Endothelial cell of umbilical vein (primary cell): ENCODE data around the gene PNPLA7. TPM values are rescaled to one million over a fixed set of nuclear protein-coding genes. Genes with fewer than 3 reads are reported as not detected.
A peak's percentile ranks its signal among the peaks of the same experiment; 100 is the strongest.
"Not testable (repeated sequence)": the region's sequence is repeated elsewhere in the genome, so short reads cannot be mapped to it uniquely, and the experiment has no call there.

Experiments
- BruUV-seq: library from RNA; stranded (reverse); fragments of 400-500 nt; replicated peaks from 2 replicates; lab custom pipeline; 2021; lab: Mats Ljungman, UMichigan
- CTCF ChIA-PET: fragments of 300-600, 350-600 bp; sonication (Branson Sonifier 250); formaldehyde crosslinking; loops from one replicate; lab custom pipeline; 2021; ENCODE audit warnings: antibody characterized with exemption, inconsistent platforms; lab: Charles Lee
- POLR2A ChIA-PET: fragments of 300-600, 350-600 bp; sonication (Branson Sonifier 250); formaldehyde crosslinking; loops from one replicate; lab custom pipeline; 2021; ENCODE audit warnings: antibody characterized with exemption, inconsistent platforms; lab: Charles Lee
- DNase-seq: peaks from one replicate; pipeline ENCODE4 v3.0.0-alpha.2; 2011; ENCODE audit warnings: low read depth, low spot score
- FAIRE-seq: peaks from 2 replicates; lab custom pipeline; 2011; peaks lifted over from hg19 to GRCh38; lab: Jason Lieb, UNC
- H2AFZ ChIP-seq: 2 replicates; pipeline ENCODE4 v1.6.0; 2012; ENCODE audit warnings: low read depth, low read length, control low read depth, inconsistent platforms
- H3K27ac ChIP-seq: 2 replicates; pipeline ENCODE4 v1.5.1; 2011; ENCODE audit warnings: low read depth, mild to moderate bottlenecking, control low read depth, low read length, moderate library complexity; ENCODE audit not compliant: insufficient read depth
- H3K27me3 ChIP-seq, 2 experiments: 2 replicates each; pipeline versions ENCODE4 v1.6.0 to v1.6.1; 2011; ENCODE audit warnings: low read length in 2 of 2, mixed read lengths in 1 of 2; ENCODE audit not compliant: control insufficient read depth in 2 of 2, insufficient read depth in 2 of 2
- H3K36me3 ChIP-seq, 2 experiments: 2 replicates in 1 of 2; 3 replicates in 1 of 2; pipeline ENCODE4 v1.5.1; 2011; ENCODE audit warnings: low read length in 2 of 2, mild to moderate bottlenecking in 1 of 2, moderate library complexity in 1 of 2; ENCODE audit not compliant: control insufficient read depth in 2 of 2, insufficient read depth in 2 of 2; ENCODE audit errors: extremely low read depth in 1 of 2
- H3K4me1 ChIP-seq: 3 replicates; pipeline ENCODE4 v1.5.1; 2011; ENCODE audit warnings: mild to moderate bottlenecking, low read length; ENCODE audit not compliant: control insufficient read depth, insufficient read depth; ENCODE audit errors: extremely low read depth
- H3K4me2 ChIP-seq: 2 replicates; pipeline ENCODE4 v1.6.1; 2011; ENCODE audit warnings: low read length, control low read depth, mixed read lengths; ENCODE audit not compliant: insufficient read depth
- H3K4me3 ChIP-seq, 3 experiments: fragments of 200-600 bp in 1 of 3; sonication (generic), shearing (Covaris generic) in 1 of 3; replicated peaks in 1 of 3; 2 replicates each; pipeline ENCODE4 v1.5.1; 2011 to 2016; ENCODE audit warnings: control low read depth in 3 of 3, low read length in 3 of 3, mild to moderate bottlenecking in 2 of 3, inconsistent platforms in 1 of 3, low read depth in 1 of 3, moderate library complexity in 1 of 3; ENCODE audit not compliant: insufficient read depth in 1 of 3
- H3K79me2 ChIP-seq: 2 replicates; pipeline ENCODE4 v1.6.0; 2012; ENCODE audit warnings: low read length, inconsistent platforms; ENCODE audit not compliant: control insufficient read depth, insufficient read depth
- H3K9ac ChIP-seq: replicated peaks from 2 replicates; pipeline ENCODE3; 2011; ENCODE audit warnings: low read length, control low read depth; ENCODE audit not compliant: insufficient read depth; ENCODE audit errors: extremely low read depth
- H3K9me1 ChIP-seq: replicated peaks from 3 replicates; pipeline ENCODE4 v1.6.0; 2011; ENCODE audit warnings: mild to moderate bottlenecking, low read length; ENCODE audit not compliant: control insufficient read depth, insufficient read depth; ENCODE audit errors: extremely low read depth
- H3K9me3 ChIP-seq: replicated peaks from 2 replicates; pipeline ENCODE4 v1.5.1; 2012; ENCODE audit warnings: low read length, inconsistent platforms; ENCODE audit not compliant: control insufficient read depth, insufficient read depth
- H4K20me1 ChIP-seq: replicated peaks from 2 replicates; pipeline ENCODE3; 2011; ENCODE audit warnings: mild to moderate bottlenecking, low read length; ENCODE audit not compliant: control insufficient read depth, insufficient read depth; ENCODE audit errors: extremely low read depth
- CTCF ChIP-seq, 2 donors: IDR thresholded peaks; 1 replicate in 1 of 2; 2 replicates in 1 of 2; pipeline ENCODE4 v1.5.1; 2011; ENCODE audit warnings: low read length in 2 of 2, mild to moderate bottlenecking in 2 of 2, moderate library complexity in 2 of 2, control low read depth in 1 of 2, inconsistent platforms in 1 of 2, low read depth in 1 of 2; ENCODE audit not compliant: insufficient read depth in 1 of 2; ENCODE audit errors: extremely low read depth in 1 of 2
- EZH2 ChIP-seq: IDR thresholded peaks from 2 replicates; pipeline ENCODE4 v1.6.1; 2012; ENCODE audit warnings: borderline replicate concordance, low read depth, mild to moderate bottlenecking, moderate library complexity, low read length, inconsistent platforms; ENCODE audit not compliant: severe bottlenecking
- FOS ChIP-seq: IDR thresholded peaks from 2 replicates; pipeline ENCODE4 v1.6.1; 2011; ENCODE audit warnings: mild to moderate bottlenecking, low read length, moderate library complexity, borderline replicate concordance; ENCODE audit not compliant: insufficient read depth
- GATA2 ChIP-seq: IDR thresholded peaks from 2 replicates; pipeline ENCODE4 v1.7.0; 2011; ENCODE audit warnings: low read depth, mild to moderate bottlenecking, moderate library complexity, mixed read lengths, low read length; ENCODE audit not compliant: insufficient read length, insufficient read depth
- JUN ChIP-seq: IDR thresholded peaks from 2 replicates; pipeline ENCODE4 v1.6.1; 2011; ENCODE audit warnings: borderline replicate concordance, low read depth; ENCODE audit not compliant: insufficient read length, insufficient read depth
- MAX ChIP-seq: IDR thresholded peaks from 2 replicates; pipeline ENCODE4 v1.6.1; 2011; ENCODE audit not compliant: insufficient read depth, insufficient read length
- MYC ChIP-seq: IDR thresholded peaks from one replicate; pipeline ENCODE4 v1.6.1; 2011; ENCODE audit warnings: mild to moderate bottlenecking, low read depth, low read length
- POLR2A ChIP-seq: IDR thresholded peaks from 2 replicates; pipeline ENCODE4 v1.6.1; 2012; ENCODE audit warnings: low read depth, mild to moderate bottlenecking, control low read depth, low read length
- POLR2AphosphoS5 ChIP-seq: IDR thresholded peaks from 2 replicates; pipeline ENCODE4 v1.6.1; 2012; ENCODE audit warnings: low read depth, mild to moderate bottlenecking, control low read depth, low read length, moderate library complexity; ENCODE audit not compliant: insufficient read depth
- dilution Hi-C: fragments of 300-500 bp; cut with MboI; formaldehyde crosslinking; loops from one replicate; pipeline ENCODE4 v1.15.0; 2019; ENCODE audit warnings: low sequenced_read_pairs; ENCODE audit not compliant: extremely low pct_ligation_motif_present
- intact Hi-C: fragments of 100-400 bp; cut with micrococcal nuclease; formaldehyde crosslinking; loops from one replicate; pipeline ENCODE4 v1.10.0; 2022
- polyA plus RNA-seq, 4 experiments: library from polyadenylated mRNA; depleted of rRNA in 3 of 4; stranded (reverse) in 3 of 4; unstranded in 1 of 4; fragments of >200 nt; gene quantifications; 2 replicates each; pipeline versions ENCODE4 v1.2.1 to v1.2.3, GENCODE V29; 2011 to 2012; ENCODE audit warnings: missing spikeins in 1 of 4
- total RNA-seq: library from RNA; stranded (reverse); gene quantifications from 2 replicates; pipeline ENCODE4 v1.2.3, GENCODE V29; 2021

PNPLA7 gene
- total and polyA plus RNA-seq, 2 donors (not counting 3 experiments of a cell fraction or from before 2014, with no cell fraction given) = 1.0 to 1.9 TPM

GRCh38 chr9:137554349-137554748, 4.1 kb upstream of the PNPLA7 start:
- H2AFZ ChIP-seq = no peak overlapping the region
- H3K4me3 ChIP-seq = no peak overlapping the region
- H3K79me2 ChIP-seq = peaks cover 5% of the 10 kb centered on the region
- intact Hi-C loops = no loop called here
- no peaks in the 10 kb centered on the region for H4K20me1 ChIP-seq
- no peak overlapping the region for H3K4me2 ChIP-seq
- peaks cover 9% of the 10 kb centered on the region for H3K4me1 ChIP-seq
- FAIRE-seq (peak; percentile 66), DNase-seq (no peak)
- peaks cover 6 to 18% of the 10 kb centered on the region in 2 experiments for H3K36me3 ChIP-seq
- POLR2A ChIA-PET = no interaction called here
- no peak overlapping the region for H3K9ac ChIP-seq
- dilution Hi-C loops = no loop called here
- H3K9me1 ChIP-seq = no peaks in the 10 kb centered on the region
- no TSS peak for BruUV-seq
- H3K27me3 ChIP-seq = no peaks in the 10 kb centered on the region
- TF ChIP-seq JUN (no peak), POLR2AphosphoS5 (no peak), GATA2 (no peak), MAX (no peak), POLR2A (no peak), MYC (no peak), CTCF (IDR thresholded peaks at IDR 0.05; ENCODE audit: extremely low read depth in 1 of 2, insufficient read depth in 1 of 2, low read depth in 1 of 2, low read length in 2 of 2) (no peak), EZH2 (no peak), FOS (no peak)
- no peak overlapping the region for H3K27ac ChIP-seq
- H3K9me3 ChIP-seq = no peaks in the 10 kb centered on the region
- CTCF ChIA-PET = interaction anchor here (1.5 kb wide), 1 partner anchor 19 kb away, joined by 4 read pairs; no protein-coding TSS in a partner anchor

GRCh38 chr9:137553654-137554053, 3.5 kb upstream of the PNPLA7 start:
- H3K27me3 ChIP-seq, H3K9me1 ChIP-seq, H3K4me2 ChIP-seq, BruUV-seq, dilution Hi-C loops, POLR2A ChIA-PET, H3K9me3 ChIP-seq, H3K4me3 ChIP-seq, FAIRE-seq, H4K20me1 ChIP-seq, DNase-seq, intact Hi-C loops, H3K79me2 ChIP-seq, H3K9ac ChIP-seq, H2AFZ ChIP-seq, H3K4me1 ChIP-seq, H3K27ac ChIP-seq: not testable (repeated sequence)
- CTCF ChIA-PET = interaction anchor here (1.5 kb wide), 1 partner anchor 19 kb away, joined by 4 read pairs; no protein-coding TSS in a partner anchor
- peaks cover 6 to 18% of the 10 kb centered on the region in 2 experiments for H3K36me3 ChIP-seq
